ENCODE data around the gene KCMF1. TPM values are rescaled to one million over a fixed set of nuclear protein-coding genes. Genes with fewer than 3 reads are reported as not detected.
A peak's percentile ranks its signal among the peaks of the same experiment; 100 is the strongest.

KCMF1 gene
- total and polyA plus RNA-seq, 9 of the 15 experiments (the other 6 are each of a cell fraction or from before 2014, with no cell fraction given), result 6.8 to 88.2 (median 46.5) TPM

DNA sequence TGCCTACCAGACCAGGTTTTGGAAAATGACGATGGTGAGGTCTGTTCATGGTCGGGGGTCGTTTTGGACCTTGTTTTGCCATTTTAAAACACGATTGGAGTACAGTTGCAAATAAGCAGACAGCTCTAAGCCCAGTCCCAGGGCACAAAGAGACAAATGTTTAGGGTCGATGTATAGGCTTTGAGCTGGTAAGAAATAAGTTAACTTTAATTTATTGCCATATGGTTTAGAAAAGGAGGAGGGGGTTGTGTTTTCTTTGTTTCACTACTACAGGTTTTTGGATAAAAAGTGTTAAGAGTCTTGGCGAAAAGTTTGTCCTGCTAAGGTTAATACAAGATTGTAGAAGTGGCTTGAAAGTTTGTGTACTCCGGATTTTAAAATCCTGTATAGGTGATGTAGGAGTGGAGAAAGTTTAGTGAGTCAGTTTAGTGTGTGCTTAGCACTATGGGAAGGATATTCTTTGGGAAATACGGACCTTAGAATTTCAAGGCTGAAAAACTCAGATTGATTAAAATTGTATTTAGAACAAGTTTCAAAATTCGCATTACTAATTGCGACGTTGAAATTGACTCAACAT is 1.3 kb downstream of the KCMF1 start (continued):
- no peak for TF ChIP-seq ID3 (CRISPR knock-in tag; IDR thresholded peaks at IDR 0.05)
- TF ChIP-seq ID3 (tag; IDR thresholded peaks at IDR 0.05), result no peak
- no peak for TF ChIP-seq TEAD1 (CRISPR knock-in tag; IDR thresholded peaks at IDR 0.05)
- TF ChIP-seq, protein P1, sequence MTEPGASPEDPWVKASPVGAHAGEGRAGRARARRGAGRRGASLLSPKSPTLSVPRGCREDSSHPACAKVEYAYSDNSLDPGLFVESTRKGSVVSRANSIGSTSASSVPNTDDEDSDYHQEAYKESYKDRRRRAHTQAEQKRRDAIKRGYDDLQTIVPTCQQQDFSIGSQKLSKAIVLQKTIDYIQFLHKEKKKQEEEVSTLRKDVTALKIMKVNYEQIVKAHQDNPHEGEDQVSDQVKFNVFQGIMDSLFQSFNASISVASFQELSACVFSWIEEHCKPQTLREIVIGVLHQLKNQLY (CRISPR knock-in tag; conservative IDR thresholded peaks at IDR 0.05), result no peak
- TF ChIP-seq BDP1 (IDR thresholded peaks at IDR 0.05; ENCODE audit: insufficient read depth, insufficient read length), result no peak
- TF ChIP-seq, protein P2, sequence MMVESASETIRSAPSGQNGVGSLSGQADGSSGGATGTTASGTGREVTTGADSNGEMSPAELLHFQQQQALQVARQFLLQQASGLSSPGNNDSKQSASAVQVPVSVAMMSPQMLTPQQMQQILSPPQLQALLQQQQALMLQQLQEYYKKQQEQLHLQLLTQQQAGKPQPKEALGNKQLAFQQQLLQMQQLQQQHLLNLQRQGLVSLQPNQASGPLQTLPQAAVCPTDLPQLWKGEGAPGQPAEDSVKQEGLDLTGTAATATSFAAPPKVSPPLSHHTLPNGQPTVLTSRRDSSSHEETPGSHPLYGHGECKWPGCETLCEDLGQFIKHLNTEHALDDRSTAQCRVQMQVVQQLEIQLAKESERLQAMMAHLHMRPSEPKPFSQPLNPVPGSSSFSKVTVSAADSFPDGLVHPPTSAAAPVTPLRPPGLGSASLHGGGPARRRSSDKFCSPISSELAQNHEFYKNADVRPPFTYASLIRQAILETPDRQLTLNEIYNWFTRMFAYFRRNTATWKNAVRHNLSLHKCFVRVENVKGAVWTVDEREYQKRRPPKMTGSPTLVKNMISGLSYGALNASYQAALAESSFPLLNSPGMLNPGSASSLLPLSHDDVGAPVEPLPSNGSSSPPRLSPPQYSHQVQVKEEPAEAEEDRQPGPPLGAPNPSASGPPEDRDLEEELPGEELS (CRISPR knock-in tag; IDR thresholded peaks at IDR 0.05; ENCODE audit: borderline replicate concordance), result 0 out of 2 replicates have a peak, but pooled peaks have one; percentile 4
- TF ChIP-seq ZFP30 (CRISPR knock-in tag; IDR thresholded peaks at IDR 0.05; ENCODE audit: borderline replicate concordance), result no peak
- 0 out of 2 replicates have a peak, but pooled peaks have one; percentile 20 for TF ChIP-seq SMARCA4 (IDR thresholded peaks at IDR 0.05)
- TF ChIP-seq HDAC1 (IDR thresholded peaks at IDR 0.05), result no peak
- TF ChIP-seq ZNF311 (CRISPR knock-in tag; IDR thresholded peaks at IDR 0.05), result no peak
- no peak for TF ChIP-seq SRSF9 (IDR thresholded peaks at IDR 0.05; ENCODE audit: borderline replicate concordance, low read depth, low read length)
- TF ChIP-seq PHB (CRISPR knock-in tag; IDR thresholded peaks at IDR 0.05), result 0 out of 2 replicates have a peak, but pooled peaks have one; percentile 42
- TF ChIP-seq MBD2 (IDR thresholded peaks at IDR 0.05; ENCODE audit: borderline replicate concordance, low read depth), result no peak
- TF ChIP-seq TEAD2 (tag; IDR thresholded peaks at IDR 0.05), result no peak
- TF ChIP-seq ESRRB (CRISPR knock-in tag; IDR thresholded peaks at IDR 0.05; ENCODE audit: borderline replicate concordance), result no peak
- TF ChIP-seq ETV1 (tag; conservative IDR thresholded peaks at IDR 0.05; ENCODE audit: low read depth), result no peak
- TF ChIP-seq ZBTB34 (CRISPR knock-in tag; IDR thresholded peaks at IDR 0.05), result no peak
- TF ChIP-seq STAG1 (CRISPR knock-in tag; IDR thresholded peaks at IDR 0.05; ENCODE audit: borderline replicate concordance), result no peak
- no peak for TF ChIP-seq ZNF785 (CRISPR knock-in tag; IDR thresholded peaks at IDR 0.05)
- no peak for TF ChIP-seq HCFC1 (IDR thresholded peaks at IDR 0.05; ENCODE audit: low read depth, low read length)
- TF ChIP-seq, protein P3, sequence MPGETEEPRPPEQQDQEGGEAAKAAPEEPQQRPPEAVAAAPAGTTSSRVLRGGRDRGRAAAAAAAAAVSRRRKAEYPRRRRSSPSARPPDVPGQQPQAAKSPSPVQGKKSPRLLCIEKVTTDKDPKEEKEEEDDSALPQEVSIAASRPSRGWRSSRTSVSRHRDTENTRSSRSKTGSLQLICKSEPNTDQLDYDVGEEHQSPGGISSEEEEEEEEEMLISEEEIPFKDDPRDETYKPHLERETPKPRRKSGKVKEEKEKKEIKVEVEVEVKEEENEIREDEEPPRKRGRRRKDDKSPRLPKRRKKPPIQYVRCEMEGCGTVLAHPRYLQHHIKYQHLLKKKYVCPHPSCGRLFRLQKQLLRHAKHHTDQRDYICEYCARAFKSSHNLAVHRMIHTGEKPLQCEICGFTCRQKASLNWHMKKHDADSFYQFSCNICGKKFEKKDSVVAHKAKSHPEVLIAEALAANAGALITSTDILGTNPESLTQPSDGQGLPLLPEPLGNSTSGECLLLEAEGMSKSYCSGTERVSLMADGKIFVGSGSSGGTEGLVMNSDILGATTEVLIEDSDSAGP (CRISPR knock-in tag; IDR thresholded peaks at IDR 0.05), result no peak
- no peak for TF ChIP-seq ZKSCAN3 (CRISPR knock-in tag; IDR thresholded peaks at IDR 0.05)

All from K562 (cell line).